Endodermal cell (in vitro differentiated cells): Measurements from ENCODE around the gene FTO. TPM values are rescaled to one million over a fixed set of nuclear protein-coding genes. Genes with fewer than 3 reads are reported as not detected.

ENCODE experiments used
- DNase-seq: peaks from one replicate; pipeline ENCODE4 v3.0.0-alpha.2; 2017
- H3K27ac ChIP-seq: 2 replicates; pipeline ENCODE4 v1.5.1; 2013; ENCODE audit warnings: mild to moderate bottlenecking, low read depth, low read length, moderate library complexity
- H3K27me3 ChIP-seq: 2 replicates; pipeline ENCODE4 v1.6.1; 2013; ENCODE audit warnings: mild to moderate bottlenecking, low read length, moderate library complexity; ENCODE audit not compliant: insufficient read depth, control insufficient read depth, poor library complexity, severe bottlenecking
- H3K36me3 ChIP-seq: 2 replicates; pipeline ENCODE4 v1.7.0; 2013; ENCODE audit warnings: mild to moderate bottlenecking, low read length, moderate library complexity; ENCODE audit not compliant: control insufficient read depth, insufficient read depth
- H3K4me1 ChIP-seq: one replicate; pipeline ENCODE4 v1.7.0; 2013; ENCODE audit warnings: low read length; ENCODE audit not compliant: control insufficient read depth, insufficient read depth
- H3K4me3 ChIP-seq: 2 replicates; pipeline ENCODE4 v1.5.1; 2013; ENCODE audit warnings: mild to moderate bottlenecking, low read length, moderate library complexity
- H3K9ac ChIP-seq: 2 replicates; pipeline ENCODE4 v1.6.1; 2013; ENCODE audit warnings: mild to moderate bottlenecking, low read length, moderate library complexity; ENCODE audit not compliant: poor library complexity, severe bottlenecking; ENCODE audit errors: extremely low read depth
- H3K9me3 ChIP-seq: 2 replicates; pipeline ENCODE4 v1.6.1; 2013; ENCODE audit warnings: mild to moderate bottlenecking, low read length, moderate library complexity; ENCODE audit not compliant: control insufficient read depth
- H3K27ac Mint-ChIP-seq: 2 replicates; pipeline ENCODE4 v1.8.0; 2020; ENCODE audit warnings: mixed read lengths
- H3K27me3 Mint-ChIP-seq: 2 replicates; pipeline ENCODE4 v1.8.0; 2021; ENCODE audit warnings: mild to moderate bottlenecking, mixed read lengths; ENCODE audit not compliant: insufficient read depth
- H3K36me3 Mint-ChIP-seq: 2 replicates; pipeline ENCODE4 v1.8.0; 2020; ENCODE audit warnings: low read depth, mixed read lengths
- H3K4me1 Mint-ChIP-seq: 2 replicates; pipeline ENCODE4 v1.8.0; 2020; ENCODE audit warnings: mixed read lengths
- H3K4me3 Mint-ChIP-seq: 2 replicates; pipeline ENCODE4 v1.8.0; 2020; ENCODE audit warnings: mild to moderate bottlenecking, moderate library complexity, mixed read lengths
- H3K9me3 Mint-ChIP-seq: 2 replicates; pipeline ENCODE4 v1.8.0; 2020; ENCODE audit warnings: mild to moderate bottlenecking, mixed read lengths
- CTCF ChIP-seq: fragments of 200-600 bp; sonication (generic); conservative IDR thresholded peaks from 2 replicates; pipeline ENCODE4 v1.5.0; 2021; ENCODE audit warnings: antibody characterized with exemption, mild to moderate bottlenecking
- WGBS, 2 experiments: methylation state at CpG; one replicate each; pipeline versions ENCODE4 v1.1.5 to v1.1.7; 2013; ENCODE audit warnings: missing lambda C conversion rate in 2 of 2, mixed read lengths in 1 of 2; ENCODE audit not compliant: insufficient coverage in 1 of 2, insufficient read length in 1 of 2; 5-methylcytosine and 5-hydroxymethylcytosine counted together
- total RNA-seq, 2 donors: library from RNA; stranded (reverse); fragmentation: NEBNext Ultra II Directional in 1 of 2; extraction: Animal tissue kit (Norgen Biotek cat#: 25700) in 1 of 2; gene quantifications; 2 replicates in 1 of 2; 3 replicates in 1 of 2; pipeline ENCODE4 v1.2.1, GENCODE V29; 2021

FTO gene
- total RNA-seq, 2 donors from 2014 or later: 80.3 to 102 TPM

GRCh38 chr16:54160252-54160860 lies 456.4 kb downstream of the FTO start:
- no peaks in the 10 kb centered on the region for H3K4me1 ChIP-seq
- no peak for DNase-seq
- no peak for TF ChIP-seq CTCF
- Mint-ChIP-seq H3K4me3 (no peak overlapping the region), H3K4me1 (peaks cover 7% of the 10 kb centered on the region), H3K27ac (no peak overlapping the region), H3K9me3 (peaks cover 12% of the 10 kb centered on the region), H3K36me3 (no peaks in the 10 kb centered on the region), H3K27me3 (peaks cover 5% of the 10 kb centered on the region)
- H3K36me3 ChIP-seq: no peaks in the 10 kb centered on the region
- WGBS, 2 experiments: 84 to 94% methylated on average over 5 to 7 of the region's 7 CpGs
- no peak overlapping the region for H3K4me3 ChIP-seq
- no peak overlapping the region for H3K27ac ChIP-seq
- no peaks in the 10 kb centered on the region for H3K27me3 ChIP-seq
- no peaks in the 10 kb centered on the region for H3K9me3 ChIP-seq
- H3K9ac ChIP-seq: no peak overlapping the region

GRCh38 chr16:54160939-54161897 lies 457.3 kb downstream of the FTO start:
- Mint-ChIP-seq H3K36me3 (no peaks in the 10 kb centered on the region), H3K9me3 (peaks cover 12% of the 10 kb centered on the region), H3K27me3 (peaks cover 3% of the 10 kb centered on the region), H3K4me1 (peaks cover 7% of the 10 kb centered on the region), H3K27ac (no peak overlapping the region), H3K4me3 (no peak overlapping the region)
- Histone ChIP-seq H3K9me3 (no peaks in the 10 kb centered on the region), H3K4me3 (no peak overlapping the region), H3K27me3 (no peaks in the 10 kb centered on the region), H3K27ac (no peak overlapping the region), H3K9ac (no peak overlapping the region), H3K36me3 (no peaks in the 10 kb centered on the region), H3K4me1 (no peaks in the 10 kb centered on the region)
- TF ChIP-seq CTCF: no peak
- WGBS, 2 experiments: 91 to 96% methylated on average over 15 to 19 of the region's 19 CpGs
- DNase-seq: no peak

- no peaks in the 10 kb centered on the region for H3K27me3 ChIP-seq
- H3K27ac ChIP-seq: no peak overlapping the region
- Mint-ChIP-seq H3K4me1 (peaks cover 7% of the 10 kb centered on the region), H3K4me3 (no peak overlapping the region), H3K27ac (no peak overlapping the region), H3K27me3 (no peaks in the 10 kb centered on the region), H3K9me3 (peaks cover 3% of the 10 kb centered on the region), H3K36me3 (no peaks in the 10 kb centered on the region)
- no peak for DNase-seq
- H3K36me3 ChIP-seq: no peaks in the 10 kb centered on the region
- H3K4me1 ChIP-seq: no peaks in the 10 kb centered on the region
- WGBS, 2 experiments: 95% methylated on average over 4 to 9 of the region's 10 CpGs
- H3K9ac ChIP-seq: no peak overlapping the region
- no peak for TF ChIP-seq CTCF
- no peak overlapping the region for H3K4me3 ChIP-seq
- no peaks in the 10 kb centered on the region for H3K9me3 ChIP-seq
Measured at GRCh38 chr16:54163197-54163843, 459.4 kb downstream of the FTO start.
